HT1080 (cell line): ENCODE data around the gene GPBP1. TPM values are rescaled to one million over a fixed set of nuclear protein-coding genes. Genes with fewer than 3 reads are reported as not detected.

Source experiments
- DNase-seq: peaks from one replicate; pipeline ENCODE4 v3.0.0-alpha.2; 2015; ENCODE audit warnings: low read depth
- total RNA-seq: library from RNA; depleted of rRNA; stranded (reverse); fragments of >200 nt; shearing (Covaris generic); gene quantifications from 2 replicates; pipeline ENCODE4 v1.2.3, GENCODE V29; 2014

Gene GPBP1
- total RNA-seq, 1 experiment from 2014 or later = 40.8 TPM

- DNase-seq = no peak
These were observed 35.6 kb downstream of the GPBP1 start for GRCh38 chr5:57209316-57210040.

DNA sequence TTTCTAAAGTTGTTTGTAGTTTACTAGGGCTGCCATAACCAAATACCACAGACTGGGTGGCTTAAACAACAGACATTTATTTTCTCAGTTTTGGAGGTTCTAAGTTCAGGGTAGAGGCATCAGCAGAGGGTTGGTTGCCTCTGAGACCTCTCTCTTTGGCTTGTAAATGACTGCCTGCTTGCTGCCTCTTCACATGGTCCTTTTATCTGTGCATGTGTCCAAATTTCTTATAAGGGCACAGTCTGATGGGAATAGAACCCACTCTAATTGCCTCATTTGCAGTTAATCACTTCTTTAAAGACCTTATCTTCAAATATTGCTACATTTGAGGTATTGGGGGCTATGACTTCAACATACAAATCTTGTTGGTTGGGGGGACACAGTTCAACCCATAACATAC is 36.8 kb downstream of the GPBP1 start:
- no peak for DNase-seq

- DNase-seq = no peak
These were observed 37.2 kb downstream of the GPBP1 start for GRCh38 chr5:57211039-57211438.

DNA sequence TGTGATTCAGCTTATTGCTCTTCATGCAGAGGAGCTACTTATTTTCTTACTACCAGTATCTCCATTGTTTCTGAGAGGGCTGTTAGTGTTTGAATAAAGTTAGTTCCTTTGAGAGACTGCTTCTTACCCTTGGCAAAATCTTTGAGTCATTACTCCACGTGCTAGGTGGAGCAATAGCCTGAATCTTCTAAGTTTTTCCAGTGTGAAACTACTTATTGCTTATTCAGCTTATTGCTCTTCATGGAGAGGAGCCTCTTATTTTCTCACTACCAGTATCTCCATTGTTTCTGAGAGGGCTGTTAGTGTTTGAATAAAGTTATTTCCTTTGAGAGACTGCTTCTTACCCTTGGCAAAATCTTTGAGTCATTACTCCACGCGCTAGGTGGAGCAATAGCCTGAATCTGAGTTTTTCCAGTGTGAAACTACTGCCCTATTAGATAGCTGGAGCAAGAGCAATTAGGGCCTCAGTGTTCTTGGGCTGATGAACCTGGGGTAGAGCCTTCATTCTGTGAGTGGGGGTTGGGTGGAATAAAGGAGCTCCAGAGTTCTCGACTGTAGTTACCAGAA is 41.9 kb downstream of the GPBP1 start:
- DNase-seq = no peak

DNA sequence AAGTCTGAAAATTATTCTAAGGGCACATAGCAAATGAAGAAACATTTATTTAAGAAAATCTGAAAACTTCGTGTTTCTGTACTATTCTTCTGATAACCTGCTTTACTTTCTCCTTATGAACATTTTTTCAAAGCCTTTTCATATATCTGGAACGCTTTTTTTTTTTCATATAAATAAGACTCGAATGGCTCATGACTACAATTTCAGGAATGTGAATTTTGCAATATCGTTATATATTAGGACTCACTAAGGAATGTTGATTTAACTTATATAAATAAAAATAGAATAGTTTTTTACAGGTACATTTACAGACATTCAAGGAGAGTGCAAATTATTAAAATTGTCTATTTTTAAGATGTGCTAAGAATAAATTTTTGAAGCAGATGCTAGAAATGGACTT is 42.9 kb downstream of the GPBP1 start:
- peak; percentile 52 for DNase-seq

- no peak for DNase-seq
These were observed 45.5 kb downstream of the GPBP1 start for GRCh38 chr5:57219386-57219785.

DNA sequence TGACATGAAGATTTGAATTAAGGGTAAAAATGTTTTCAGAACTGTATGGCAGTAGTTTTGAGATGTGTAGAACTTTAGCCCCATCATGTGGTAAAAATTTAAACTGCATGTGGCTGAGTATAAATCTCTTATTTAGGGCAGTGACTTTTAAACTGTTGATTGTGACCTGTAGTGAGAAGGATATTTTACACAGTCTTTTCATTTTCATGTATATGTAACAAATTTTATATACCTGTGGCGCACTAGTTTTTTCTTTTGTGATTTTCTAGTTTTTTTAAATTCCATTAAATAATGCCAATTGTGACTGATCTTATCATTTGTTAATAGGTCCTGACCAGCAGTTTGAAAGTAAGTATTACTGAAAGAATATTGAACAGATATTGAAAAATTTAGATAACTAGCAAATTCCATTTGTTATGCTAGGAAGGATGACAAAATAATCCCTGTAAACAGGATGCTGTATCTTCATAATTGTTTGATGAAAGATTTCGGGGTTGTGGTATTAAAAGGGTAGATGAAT is 47.2 kb downstream of the GPBP1 start:
- DNase-seq = peak; percentile 56

DNA sequence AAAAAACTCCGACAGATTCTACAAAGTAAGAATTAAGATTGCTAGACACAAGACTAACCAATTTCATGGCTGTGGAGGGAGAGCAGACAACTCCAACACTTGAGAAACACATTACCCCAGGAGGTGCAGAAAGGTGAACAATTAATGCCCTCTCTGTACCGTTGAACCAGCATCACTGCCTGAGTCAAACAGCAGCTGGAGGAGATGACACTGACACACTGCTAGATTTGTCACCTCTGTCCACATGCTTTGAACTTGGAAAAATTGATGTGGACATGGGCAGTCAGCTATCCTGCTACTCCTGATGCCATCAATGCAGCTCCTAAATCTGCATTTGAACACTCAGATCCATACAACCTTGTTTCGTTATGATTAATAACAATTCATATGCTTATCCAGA is 51.7 kb downstream of the GPBP1 start:
- no peak for DNase-seq

- no peak for DNase-seq
These were observed 55.5 kb downstream of the GPBP1 start for GRCh38 chr5:57229313-57229712.

DNA sequence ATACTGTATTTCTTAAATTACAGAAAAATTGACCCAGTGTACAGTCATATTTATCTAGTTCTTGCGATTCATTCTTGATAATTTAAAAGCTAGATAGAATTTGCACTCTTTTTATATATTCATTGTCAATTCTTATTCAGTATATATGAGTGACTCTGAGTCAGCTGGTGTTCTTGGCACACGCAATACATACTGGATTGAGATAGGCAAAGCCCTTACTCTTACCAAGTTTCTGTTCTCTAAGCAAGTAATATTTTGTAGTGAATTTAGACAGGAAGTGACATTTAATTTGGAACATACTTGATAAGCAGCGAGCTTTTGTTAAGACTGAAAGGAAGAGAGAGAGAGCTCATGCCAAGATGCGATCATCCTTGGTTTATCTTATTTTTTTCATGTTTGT is 57.7 kb downstream of the GPBP1 start:
- no peak for DNase-seq

DNA sequence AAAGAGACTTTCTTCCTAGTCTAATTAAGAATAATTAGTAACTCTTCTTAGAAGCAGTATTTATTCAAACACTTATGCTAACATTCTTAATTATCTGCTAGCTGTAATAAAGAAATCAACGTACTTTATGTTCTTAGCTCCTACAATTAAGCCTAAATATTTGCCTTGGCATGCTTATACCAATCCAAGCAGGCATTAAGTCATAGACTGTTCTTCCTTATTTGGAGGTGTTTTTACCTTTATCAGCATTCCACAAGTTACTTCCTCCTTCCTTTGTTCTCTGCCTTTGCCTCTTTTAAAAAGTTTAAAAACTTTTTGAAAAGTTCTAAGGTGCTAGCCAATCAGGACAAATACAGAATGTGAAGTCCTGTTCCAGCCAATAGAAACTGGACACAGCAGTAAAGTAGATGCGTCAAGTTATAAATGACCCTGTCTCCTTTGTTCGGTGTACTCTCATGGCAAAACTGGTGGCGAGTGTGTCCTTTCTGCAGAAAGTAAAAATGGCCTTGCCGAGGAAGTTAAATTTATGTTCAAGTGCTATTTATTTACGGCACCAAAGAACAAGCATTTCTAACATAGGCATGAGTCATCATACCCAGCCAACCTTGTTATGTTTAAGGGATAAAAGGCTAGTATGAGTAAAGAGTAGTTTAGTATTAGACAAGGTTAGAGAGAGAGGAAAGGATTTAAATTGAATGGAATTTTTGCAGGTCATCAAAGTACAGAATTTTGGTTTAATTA is 58.6 kb downstream of the GPBP1 start:
- DNase-seq = peak; percentile 23

GRCh38 chr5:57243286-57244137 is 69.7 kb downstream of the GPBP1 start:
- DNase-seq = no peak

GRCh38 chr5:57244331-57244730 is 70.5 kb downstream of the GPBP1 start:
- no peak for DNase-seq

GRCh38 chr5:57246426-57246825 is 72.6 kb downstream of the GPBP1 start:
- no peak for DNase-seq

DNA sequence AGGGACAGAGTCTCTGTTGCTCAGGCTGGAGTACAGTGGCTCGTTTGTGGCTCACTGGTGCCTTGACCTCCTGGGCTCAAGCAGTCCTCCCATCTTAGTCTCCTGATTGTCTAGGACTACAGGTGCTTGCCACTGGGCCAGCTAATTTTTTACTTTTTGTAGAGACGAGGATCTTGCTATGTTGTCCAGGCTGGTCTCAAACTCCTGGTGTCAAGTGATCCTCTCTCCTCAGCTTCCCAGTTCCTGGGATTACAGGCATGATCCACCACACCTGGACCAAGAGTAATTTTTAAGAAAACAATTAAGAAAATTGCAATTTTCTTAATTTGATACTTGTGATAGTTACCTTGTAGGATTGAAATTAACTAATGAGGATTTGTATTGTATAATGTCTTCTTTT is 73.9 kb downstream of the GPBP1 start:
- DNase-seq = no peak

GRCh38 chr5:57249265-57249874 is 75.5 kb downstream of the GPBP1 start:
- no peak for DNase-seq

- no peak for DNase-seq
These were observed 84.2 kb downstream of the GPBP1 start for GRCh38 chr5:57258052-57258451.

DNA sequence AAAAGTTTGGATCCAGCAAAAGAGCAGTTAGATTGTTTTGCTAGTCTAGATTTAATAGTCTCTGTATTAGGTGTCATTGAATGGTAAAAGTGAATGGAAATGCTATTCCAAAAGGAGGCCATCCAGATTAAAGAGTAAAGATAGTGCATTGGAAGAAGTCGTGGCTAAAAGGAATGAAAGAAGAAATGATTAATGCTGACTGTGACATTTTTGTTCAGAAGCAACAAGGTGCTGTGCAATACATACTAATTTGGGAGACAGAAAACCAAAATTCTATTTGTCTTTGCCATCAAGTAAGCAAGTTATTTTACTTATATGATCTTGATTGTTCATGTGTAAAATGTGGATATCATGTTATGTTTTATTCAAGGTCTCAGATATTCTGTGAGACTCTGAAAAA is 85.1 kb downstream of the GPBP1 start:
- no peak for DNase-seq

DNA sequence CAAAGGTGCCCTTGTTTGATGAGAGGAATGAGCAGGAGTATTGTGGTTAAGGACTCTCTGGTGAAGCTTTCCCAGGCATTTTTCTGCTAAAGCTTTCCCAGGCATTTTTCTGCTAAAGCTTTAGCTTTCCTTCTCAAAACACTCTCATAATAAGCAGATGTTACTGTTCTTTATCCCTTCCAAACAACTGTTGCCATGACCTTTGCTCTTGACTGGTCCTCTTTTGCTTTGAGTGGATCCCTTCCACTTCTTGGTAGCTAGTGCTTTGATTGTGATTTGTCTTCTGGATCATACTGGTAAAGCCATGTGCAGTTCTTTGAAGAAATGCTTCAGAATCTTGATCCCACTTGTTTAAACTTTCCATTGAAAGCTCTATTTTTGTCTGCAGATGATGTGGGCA is 85.8 kb downstream of the GPBP1 start:
- DNase-seq = no peak

DNA sequence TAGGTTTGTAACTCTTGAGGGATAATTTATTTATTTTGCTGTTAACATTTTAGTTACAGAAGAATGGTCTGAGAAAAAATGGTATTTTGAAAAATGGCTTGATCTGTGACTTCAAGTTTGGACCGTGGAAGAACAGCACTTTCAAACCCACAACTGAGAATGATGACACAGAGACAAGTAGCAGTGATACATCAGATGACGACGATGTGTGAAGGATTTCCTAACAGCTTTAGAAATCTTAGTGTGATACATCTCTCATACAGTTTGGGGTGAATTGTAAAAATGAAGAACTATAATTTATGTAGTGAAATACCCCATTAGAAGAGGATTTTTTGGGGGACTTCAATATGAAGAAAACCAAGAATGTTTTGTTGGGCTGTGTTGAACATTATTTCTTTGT is 88.7 kb downstream of the GPBP1 start:
- no peak for DNase-seq

DNA sequence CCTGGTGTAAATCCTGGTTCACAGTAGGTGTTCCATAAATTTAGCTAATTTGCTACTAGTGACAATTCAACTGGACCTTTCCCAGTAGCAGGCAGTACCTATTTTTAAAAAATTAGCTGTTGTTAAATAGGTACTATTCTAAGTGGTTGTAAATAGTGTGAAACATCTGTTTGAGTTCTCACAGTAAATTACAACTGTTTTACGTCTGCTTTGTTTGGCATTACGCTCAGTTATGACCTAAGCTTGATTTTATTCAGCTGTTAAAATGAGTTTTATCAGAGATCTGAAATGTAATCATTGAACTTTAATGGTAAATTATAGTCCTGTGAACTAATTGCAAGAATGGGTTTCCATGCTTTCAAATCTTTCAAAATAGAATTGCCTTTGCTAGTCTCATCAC is 93.9 kb downstream of the GPBP1 start:
- DNase-seq = no peak
